Spinal cord (tissue), 10 donors: ENCODE data around the gene PLEKHA4. TPM values are rescaled to one million over a fixed set of nuclear protein-coding genes. Genes with fewer than 3 reads are reported as not detected.
A peak's percentile ranks its signal among the peaks of the same experiment; 100 is the strongest.
"Not testable (repeated sequence)": the region's sequence is repeated elsewhere in the genome, so short reads cannot be mapped to it uniquely, and the experiment has no call there.

Source experiments
- DNase-seq, 6 donors: peaks; one replicate each; pipeline versions ENCODE4 v3.0.0 to v3.0.0-alpha.2; 2013 to 2015; ENCODE audit warnings: low spot score in 6 of 6, low read depth in 4 of 6
- H3K27ac ChIP-seq: one replicate; pipeline ENCODE4 v1.5.1; 2013; ENCODE audit warnings: low read depth, low read length, control low read depth
- H3K27me3 ChIP-seq: one replicate; pipeline ENCODE4 v1.6.1; 2013; ENCODE audit warnings: low read length; ENCODE audit not compliant: control insufficient read depth, insufficient read depth
- H3K36me3 ChIP-seq: one replicate; pipeline ENCODE4 v1.6.1; 2013; ENCODE audit warnings: low read length; ENCODE audit not compliant: control insufficient read depth, insufficient read depth
- H3K4me1 ChIP-seq: one replicate; pipeline ENCODE4 v1.6.1; 2013; ENCODE audit warnings: low read length; ENCODE audit not compliant: control insufficient read depth, insufficient read depth
- H3K4me3 ChIP-seq: one replicate; pipeline ENCODE4 v1.5.1; 2013; ENCODE audit warnings: low read depth, low read length, control low read depth
- H3K9me3 ChIP-seq: one replicate; pipeline ENCODE4 v1.6.1; 2013; ENCODE audit warnings: low read length; ENCODE audit not compliant: control insufficient read depth, insufficient read depth
- WGBS: methylation state at CpG from one replicate; pipeline ENCODE4 v1.1.5; 2013; ENCODE audit warnings: missing lambda C conversion rate; ENCODE audit not compliant: insufficient coverage; 5-methylcytosine and 5-hydroxymethylcytosine counted together
- polyA plus RNA-seq, 2 donors: library from polyadenylated mRNA; unstranded; fragments of 120-200 nt; gene quantifications; one replicate each; pipeline ENCODE4 v1.2.1, GENCODE V29; 2013; ENCODE audit not compliant: insufficient read length in 2 of 2
- total RNA-seq, 2 donors: library from RNA; depleted of rRNA in 1 of 2; stranded (reverse); fragments of 120-200 nt in 1 of 2; fragments of >200 nt in 1 of 2; gene quantifications; one replicate each; pipeline versions ENCODE4 v1.2.3 to v1.2.4, GENCODE V29; 2013 to 2014
- donor health status: healthy.

Gene PLEKHA4
- total and polyA plus RNA-seq, 4 donors, result 11.6 to 43.0 (median 24.8) TPM

GRCh38 chr19:48876043-48876981 lies 7.9 kb upstream of the PLEKHA4 start:
- Histone ChIP-seq H3K4me3 (peak overlapping the region; percentile 91), H3K4me1 (peaks cover 46% of the 10 kb centered on the region), H3K27ac (peak overlapping the region; percentile 29), H3K36me3 (peaks cover 41% of the 10 kb centered on the region)
- H3K27me3 ChIP-seq, DNase-seq, H3K9me3 ChIP-seq: not testable (repeated sequence)
- 97% methylated on average over 12 of the region's 30 CpGs for WGBS

GRCh38 chr19:48874303-48875135 lies 6.1 kb upstream of the PLEKHA4 start:
- Histone ChIP-seq H3K9me3 (no peaks in the 10 kb centered on the region), H3K36me3 (peaks cover 41% of the 10 kb centered on the region), H3K27me3 (no peaks in the 10 kb centered on the region), H3K4me3 (peak overlapping the region; percentile 91), H3K27ac (peak overlapping the region; percentile 29), H3K4me1 (peaks cover 46% of the 10 kb centered on the region)
- 65% methylated on average over 5 of the region's 17 CpGs for WGBS
- no peak for DNase-seq

GRCh38 chr19:48873476-48874302 lies 5.3 kb upstream of the PLEKHA4 start:
- Histone ChIP-seq H3K27ac (peak overlapping the region; percentile 96), H3K9me3 (no peaks in the 10 kb centered on the region), H3K36me3 (peaks cover 36% of the 10 kb centered on the region), H3K4me3 (peak overlapping the region; percentile 91), H3K27me3 (no peaks in the 10 kb centered on the region), H3K4me1 (peaks cover 52% of the 10 kb centered on the region)
- DNase-seq, result peak in 1 of 6 donors; percentile 28
- WGBS, result 90% methylated on average over 10 of the region's 14 CpGs

GRCh38 chr19:48872884-48873475 lies 4.6 kb upstream of the PLEKHA4 start:
- DNase-seq, result peak in 3 of 6 donors; percentile 39 to 87 (median 78)
- Histone ChIP-seq H3K4me3 (peak overlapping the region; percentile 91), H3K4me1 (peaks cover 57% of the 10 kb centered on the region)

GRCh38 chr19:48872182-48872883 lies 3.9 kb upstream of the PLEKHA4 start, which contains the start of gene PPP1R15A:
TSS of gene PPP1R15A (plus strand) at chr19:48872421. CDS start at chr19:48873234, 813 bp downstream.
- 0% methylated on average over 53 of the region's 53 CpGs for WGBS
- peak; percentile 89 to 99 (median 94) for DNase-seq
- H3K4me1 ChIP-seq, result peaks cover 64% of the 10 kb centered on the region

More at GRCh38 chr19:48872884-48873475, 4.6 kb upstream of the PLEKHA4 start:
- H3K36me3 ChIP-seq, result peaks cover 36% of the 10 kb centered on the region
- 0% methylated on average over 10 of the region's 14 CpGs for WGBS
- H3K9me3 ChIP-seq, result no peaks in the 10 kb centered on the region
- peak overlapping the region; percentile 96 for H3K27ac ChIP-seq
- no peaks in the 10 kb centered on the region for H3K27me3 ChIP-seq

GRCh38 chr19:48871471-48872181 lies 3.2 kb upstream of the PLEKHA4 start:
- Histone ChIP-seq H3K4me3 (peak overlapping the region; percentile 91), H3K27ac (peak overlapping the region; percentile 96), H3K36me3 (peaks cover 33% of the 10 kb centered on the region), H3K4me1 (peaks cover 66% of the 10 kb centered on the region)
- 95% methylated on average over 8 of the region's 31 CpGs for WGBS
- not testable (repeated sequence) for DNase-seq, H3K9me3 ChIP-seq, H3K27me3 ChIP-seq

More at GRCh38 chr19:48872182-48872883, 3.9 kb upstream of the PLEKHA4 start, which contains the start of gene PPP1R15A:
- Histone ChIP-seq H3K27ac (peak within 1 kb of the TSS; percentile 96), H3K4me3 (peak within 1 kb of the TSS; percentile 91), H3K9me3 (no peaks in the 10 kb centered on the region), H3K36me3 (peaks cover 34% of the 10 kb centered on the region), H3K27me3 (no peaks in the 10 kb centered on the region)

GRCh38 chr19:48870048-48870447 lies 1.6 kb upstream of the PLEKHA4 start:
- peaks cover 17% of the 10 kb centered on the region for H3K36me3 ChIP-seq
- no peaks in the 10 kb centered on the region for H3K9me3 ChIP-seq
- 96% methylated on average over 4 of the region's 9 CpGs for WGBS
- peaks cover 57% of the 10 kb centered on the region for H3K4me1 ChIP-seq
- H3K27me3 ChIP-seq, result no peaks in the 10 kb centered on the region
- H3K27ac ChIP-seq, result no peak overlapping the region
- DNase-seq, result no peak
- no peak overlapping the region for H3K4me3 ChIP-seq

- H3K27me3 ChIP-seq, result no peaks in the 10 kb centered on the region
- DNase-seq, result peak in 1 of 6 donors; percentile 57
- H3K9me3 ChIP-seq, result no peaks in the 10 kb centered on the region
- H3K4me3 ChIP-seq, result peak overlapping the region; percentile 54
- peaks cover 34% of the 10 kb centered on the region for H3K4me1 ChIP-seq
- 55% methylated on average over 7 of the region's 7 CpGs for WGBS
- H3K27ac ChIP-seq, result peak overlapping the region; percentile 91
- H3K36me3 ChIP-seq, result no peaks in the 10 kb centered on the region
Observed at GRCh38 chr19:48867746-48868113, 687 bp downstream of the PLEKHA4 start.
